ENCODE data around the gene CRADD. TPM values are rescaled to one million over a fixed set of nuclear protein-coding genes. Genes with fewer than 3 reads are reported as not detected.

Gene CRADD
- total and polyA plus RNA-seq, 10 of the 15 experiments (the other 5 are each of a cell fraction or from before 2014, with no cell fraction given), result 7.6 to 15.5 (median 11.7) TPM

- Histone ChIP-seq H3K4me2 (ENCODE audit: control insufficient read depth, insufficient read depth) (no peak overlapping the region), H3K27me3 (replicated peaks in 1 of 2; ENCODE audit: control insufficient read depth in 2 of 2, insufficient read depth in 2 of 2, low read length in 1 of 2) (no peaks in the 10 kb centered on the region), H4K20me1 (ENCODE audit: control insufficient read depth, insufficient read depth) (no peaks in the 10 kb centered on the region), H3K27ac (ENCODE audit: control insufficient read depth, insufficient read depth) (no peak overlapping the region), H3K4me3 (no peak overlapping the region), H3K9me3 (replicated peaks; ENCODE audit: control insufficient read depth, insufficient read depth, low read length) (peaks cover 7% of the 10 kb centered on the region), H3K36me3 (ENCODE audit: control insufficient read depth in 2 of 2, insufficient read depth in 2 of 2, low read length in 1 of 2) (no peaks in the 10 kb centered on the region), H3K79me2 (ENCODE audit: control insufficient read depth, insufficient read depth, low read length) (no peaks in the 10 kb centered on the region), H3K9ac (ENCODE audit: control insufficient read depth, insufficient read depth, low read length) (no peak overlapping the region), H3K4me1 (ENCODE audit: control insufficient read depth, insufficient read depth, low read length) (no peaks in the 10 kb centered on the region), H2AFZ (ENCODE audit: control insufficient read depth, low read depth, low read length) (no peak overlapping the region)
- in situ Hi-C loops (cut with MboI), result no loop called here
- intact Hi-C loops (cut with micrococcal nuclease; ENCODE audit: unreplicated experiment), result no loop called here
- DNase-seq (ENCODE audit: low read depth, low spot score) (no peak), ATAC-seq (no peak), FAIRE-seq (no peak)
- ChIA-PET CTCF (no interaction called here), RAD21 (ENCODE audit: unreplicated experiment) (no interaction called here), SMC1A (ENCODE audit: uncharacterized antibody, unreplicated experiment) (interaction anchor here (1.4 to 1.7 kb wide), 2 partner anchors 31 to 55 kb away, joined by 3 read pairs; no protein-coding TSS in a partner anchor), POLR2A (no interaction called here)
- 61% methylated on average over 2 of the region's 2 CpGs for WGBS (ENCODE audit: insufficient coverage, insufficient replicate concordance, low lambda C conversion rate, missing lambda C conversion rate)
- no TSS peak for BruUV-seq (replicated peaks)
- TF ChIP-seq JUNB (IDR thresholded peaks at IDR 0.05) (no peak), ZNF24 (IDR thresholded peaks at IDR 0.05) (no peak), CREM (IDR thresholded peaks at IDR 0.05; ENCODE audit: low read depth) (no peak), SUPT20H (IDR thresholded peaks at IDR 0.05; ENCODE audit: borderline replicate concordance, control insufficient read depth, low read depth, low read length) (no peak), MEF2B (IDR thresholded peaks at IDR 0.05; ENCODE audit: partially characterized antibody, poor library complexity, severe bottlenecking) (no peak), NR2F1 (conservative IDR thresholded peaks at IDR 0.05) (no peak), BMI1 (IDR thresholded peaks at IDR 0.05; ENCODE audit: borderline replicate concordance) (no peak), TARDBP (IDR thresholded peaks at IDR 0.05; ENCODE audit: borderline replicate concordance) (no peak), SMAD1 (IDR thresholded peaks at IDR 0.05; ENCODE audit: low read depth, partially characterized antibody) (no peak), ZNF592 (IDR thresholded peaks at IDR 0.05) (no peak), PAX8 (IDR thresholded peaks at IDR 0.05) (no peak)
- TF ChIP-seq, protein P1, sequence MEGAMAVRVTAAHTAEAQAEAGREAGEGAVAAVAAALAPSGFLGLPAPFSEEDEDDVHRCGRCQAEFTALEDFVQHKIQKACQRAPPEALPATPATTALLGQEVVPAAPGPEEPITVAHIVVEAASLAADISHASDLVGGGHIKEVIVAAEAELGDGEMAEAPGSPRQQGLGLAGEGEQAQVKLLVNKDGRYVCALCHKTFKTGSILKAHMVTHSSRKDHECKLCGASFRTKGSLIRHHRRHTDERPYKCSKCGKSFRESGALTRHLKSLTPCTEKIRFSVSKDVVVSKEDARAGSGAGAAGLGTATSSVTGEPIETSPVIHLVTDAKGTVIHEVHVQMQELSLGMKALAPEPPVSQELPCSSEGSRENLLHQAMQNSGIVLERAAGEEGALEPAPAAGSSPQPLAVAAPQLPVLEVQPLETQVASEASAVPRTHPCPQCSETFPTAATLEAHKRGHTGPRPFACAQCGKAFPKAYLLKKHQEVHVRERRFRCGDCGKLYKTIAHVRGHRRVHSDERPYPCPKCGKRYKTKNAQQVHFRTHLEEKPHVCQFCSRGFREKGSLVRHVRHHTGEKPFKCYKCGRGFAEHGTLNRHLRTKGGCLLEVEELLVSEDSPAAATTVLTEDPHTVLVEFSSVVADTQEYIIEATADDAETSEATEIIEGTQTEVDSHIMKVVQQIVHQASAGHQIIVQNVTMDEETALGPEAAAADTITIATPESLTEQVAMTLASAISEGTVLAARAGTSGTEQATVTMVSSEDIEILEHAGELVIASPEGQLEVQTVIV (IDR thresholded peaks at IDR 0.05; ENCODE audit: borderline replicate concordance, partially characterized antibody), result no peak
- TF ChIP-seq, protein P2, sequence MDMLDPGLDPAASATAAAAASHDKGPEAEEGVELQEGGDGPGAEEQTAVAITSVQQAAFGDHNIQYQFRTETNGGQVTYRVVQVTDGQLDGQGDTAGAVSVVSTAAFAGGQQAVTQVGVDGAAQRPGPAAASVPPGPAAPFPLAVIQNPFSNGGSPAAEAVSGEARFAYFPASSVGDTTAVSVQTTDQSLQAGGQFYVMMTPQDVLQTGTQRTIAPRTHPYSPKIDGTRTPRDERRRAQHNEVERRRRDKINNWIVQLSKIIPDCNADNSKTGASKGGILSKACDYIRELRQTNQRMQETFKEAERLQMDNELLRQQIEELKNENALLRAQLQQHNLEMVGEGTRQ (IDR thresholded peaks at IDR 0.05; ENCODE audit: borderline replicate concordance, low read depth, low read length), result no peak
Measured at GRCh38 chr12:93710574-93710926, 33.4 kb downstream of the CRADD start.

Data from GM12878 (cell line).